GM15510 (cell line): ENCODE measurements around the gene ATP8B4.

Source experiments
- POLR2A ChIP-seq: IDR thresholded peaks from 3 replicates; pipeline ENCODE4 v1.6.1; 2011; ENCODE audit warnings: borderline replicate concordance; ENCODE audit not compliant: insufficient read length; ENCODE audit errors: extremely low read depth

The ATP8B4 gene

DNA sequence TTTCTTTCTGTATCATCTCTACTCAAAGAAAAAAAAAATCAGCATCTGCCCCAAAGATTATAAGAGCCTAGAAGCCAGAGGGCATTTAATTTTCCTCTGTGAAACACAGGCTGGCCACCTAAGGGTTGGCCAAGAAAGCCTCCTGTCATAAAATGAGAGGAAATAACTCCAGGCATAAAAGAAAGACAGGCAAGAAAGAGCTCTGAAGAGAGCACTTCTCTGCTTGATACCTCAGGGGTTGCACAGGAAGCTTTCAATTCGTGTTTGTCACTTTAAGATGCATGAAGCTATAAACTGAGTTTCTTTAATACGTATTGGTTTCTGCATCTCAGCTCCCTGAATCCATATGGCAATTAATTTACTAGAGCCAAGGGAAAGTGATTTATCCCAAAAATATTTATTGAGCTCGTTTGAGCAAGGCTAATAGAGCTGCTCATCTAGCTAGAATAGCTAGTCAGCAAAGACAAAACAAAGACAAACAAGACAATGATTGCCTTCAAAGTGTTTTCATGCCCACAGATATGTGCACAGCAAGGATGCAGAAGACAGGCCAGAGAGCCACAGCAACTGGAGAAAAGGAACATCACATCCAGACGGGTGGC is 35.5 kb downstream of the ATP8B4 start:
- TF ChIP-seq POLR2A: no peak

DNA sequence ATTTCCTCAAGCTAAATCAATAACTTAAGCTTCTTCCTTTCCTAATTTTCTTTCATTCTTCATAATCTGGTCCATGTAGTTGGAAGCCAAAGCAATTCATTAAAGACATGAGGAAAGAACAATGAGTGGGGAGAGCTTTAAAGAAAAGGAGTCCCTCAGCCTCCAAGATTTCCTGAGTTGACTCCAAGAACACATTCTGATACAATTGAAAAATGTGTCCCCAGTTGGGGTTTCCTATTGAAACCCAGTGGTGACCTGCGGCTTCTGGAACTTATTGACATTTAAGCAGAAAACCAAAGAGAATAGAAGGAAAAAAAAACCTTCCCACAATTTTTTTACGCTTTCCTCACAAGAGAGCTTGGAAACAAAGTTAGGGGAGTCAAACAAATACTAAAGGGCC is 37.0 kb downstream of the ATP8B4 start:
- no peak for TF ChIP-seq POLR2A

DNA sequence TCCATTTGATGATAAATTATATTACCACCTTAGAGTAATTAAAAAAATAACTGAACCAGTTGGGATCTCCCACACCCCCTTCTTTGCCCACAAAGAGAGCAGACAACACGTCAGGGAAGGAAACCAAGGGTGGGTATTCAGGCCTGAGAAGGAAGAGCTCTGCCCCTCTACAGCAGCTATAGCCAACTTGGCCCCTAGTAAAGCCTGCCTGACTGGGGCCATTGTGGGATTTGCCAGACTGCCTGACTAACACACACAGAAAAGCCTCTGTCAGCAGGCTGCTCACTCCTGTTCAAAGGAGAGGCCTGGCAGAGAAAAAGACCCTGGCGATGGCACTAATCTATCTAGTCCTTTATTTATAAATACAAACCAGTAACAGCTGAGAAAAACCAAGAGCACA is 41.4 kb downstream of the ATP8B4 start:
- TF ChIP-seq POLR2A: no peak

- no peak for TF ChIP-seq POLR2A
Measured at GRCh38 chr15:50077176-50077575, 41.9 kb downstream of the ATP8B4 start.

DNA sequence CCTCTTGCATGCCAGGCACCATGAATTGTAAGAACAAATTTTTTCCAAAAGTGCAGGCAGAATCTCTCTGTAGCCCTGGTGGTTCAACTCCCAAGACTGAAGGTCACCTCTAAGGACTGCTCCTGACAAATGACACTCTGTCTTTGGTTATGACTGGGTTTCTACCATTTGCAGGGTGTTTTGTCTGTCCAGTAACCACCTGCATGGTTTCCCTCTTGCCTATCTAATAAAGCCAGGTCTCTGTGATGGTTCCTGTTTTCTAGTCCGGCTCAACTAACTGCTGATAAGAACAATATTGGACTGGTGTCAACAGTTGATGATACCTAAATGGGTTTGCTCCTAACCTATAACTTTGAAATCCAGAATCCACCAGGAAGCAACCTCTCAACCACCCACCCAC is 43.7 kb downstream of the ATP8B4 start:
- TF ChIP-seq POLR2A: no peak

- TF ChIP-seq POLR2A: no peak
Measured at GRCh38 chr15:50071551-50072258, 47.3 kb downstream of the ATP8B4 start.

GRCh38 chr15:50068016-50068415 is 51.0 kb downstream of the ATP8B4 start:
- no peak for TF ChIP-seq POLR2A

GRCh38 chr15:50067254-50067653 is 51.8 kb downstream of the ATP8B4 start:
- no peak for TF ChIP-seq POLR2A

DNA sequence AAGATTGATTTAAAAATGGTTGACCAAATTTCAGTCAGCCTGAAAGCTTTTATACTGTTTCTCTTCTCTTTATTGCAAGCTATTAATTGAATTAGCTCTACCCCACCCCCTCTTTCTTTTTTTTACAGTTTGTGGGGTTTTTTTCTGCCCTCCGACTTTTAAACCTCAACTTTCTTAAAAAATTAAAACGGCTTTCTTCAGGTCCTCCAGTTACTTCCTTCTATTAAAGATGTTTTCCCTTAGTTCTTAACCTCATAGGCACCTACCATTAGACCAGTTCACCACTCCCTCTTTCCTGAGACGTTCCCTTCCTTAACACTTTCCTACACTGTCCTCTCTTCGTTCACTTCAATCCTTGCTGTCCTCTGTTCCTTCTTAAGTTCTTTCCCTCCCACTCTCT is 52.4 kb downstream of the ATP8B4 start:
- no peak for TF ChIP-seq POLR2A

DNA sequence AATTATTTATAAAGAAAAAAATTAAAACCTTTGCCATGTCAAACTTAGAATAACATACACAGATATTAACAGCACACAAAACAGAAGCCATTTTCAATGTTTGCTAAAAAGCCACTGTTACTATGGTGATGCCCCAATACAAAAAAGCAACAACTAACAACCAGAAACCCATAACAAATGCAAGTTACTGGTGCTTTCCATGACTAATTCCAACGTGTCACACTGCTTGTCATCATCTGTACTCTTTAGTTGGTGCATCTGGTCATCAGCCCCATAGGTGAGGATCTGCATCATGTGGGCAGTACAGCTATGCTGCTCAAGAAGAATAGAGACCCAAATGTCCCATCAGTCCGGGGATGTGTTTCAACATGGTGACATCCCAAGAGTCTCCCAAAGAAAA is 52.8 kb downstream of the ATP8B4 start:
- no peak for TF ChIP-seq POLR2A

- TF ChIP-seq POLR2A: no peak
Measured at GRCh38 chr15:50065279-50065678, 53.8 kb downstream of the ATP8B4 start.

- no peak for TF ChIP-seq POLR2A
Measured at GRCh38 chr15:50064673-50065072, 54.4 kb downstream of the ATP8B4 start.

DNA sequence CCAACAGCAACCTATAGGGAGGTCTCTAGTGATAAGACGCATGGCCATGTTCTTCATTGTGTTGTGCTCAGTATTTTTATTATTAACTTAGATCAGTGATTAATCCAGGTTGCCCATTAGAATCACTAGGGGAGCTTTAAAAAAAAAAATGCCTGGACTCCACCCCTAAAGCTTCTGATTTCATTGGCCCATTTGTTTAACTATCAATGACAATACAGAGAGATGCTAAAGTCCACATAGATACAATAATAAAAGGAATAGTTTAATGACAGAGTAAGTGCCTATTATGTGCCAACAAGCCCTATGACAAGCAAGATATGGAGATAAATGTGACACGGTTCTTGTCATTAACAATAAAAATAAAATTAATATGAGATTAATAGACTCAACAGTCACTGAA is 55.8 kb downstream of the ATP8B4 start:
- no peak for TF ChIP-seq POLR2A

- no peak for TF ChIP-seq POLR2A
Measured at GRCh38 chr15:50061503-50061902, 57.5 kb downstream of the ATP8B4 start.

- no peak for TF ChIP-seq POLR2A
Measured at GRCh38 chr15:50059883-50060282, 59.1 kb downstream of the ATP8B4 start.

GRCh38 chr15:50059203-50059772 is 59.7 kb downstream of the ATP8B4 start:
- TF ChIP-seq POLR2A: no peak
